Brain microvascular endothelial cell (primary cell): ENCODE data around the gene NUP42.

Source experiments
- DNase-seq: peaks from one replicate; pipeline ENCODE4 v3.0.0-alpha.2; 2020
- H3K27ac ChIP-seq: fragments of 250-450 bp; sonication (Bioruptor Pico); 2 replicates; pipeline ENCODE4 v1.5.1; 2020; ENCODE audit warnings: mild to moderate bottlenecking, moderate library complexity
- H3K27me3 ChIP-seq: fragments of 250-450 bp; sonication (Bioruptor Pico); replicated peaks from 2 replicates; pipeline ENCODE4 v1.5.1; 2020; ENCODE audit warnings: mild to moderate bottlenecking
- H3K36me3 ChIP-seq: fragments of 250-450 bp; sonication (Bioruptor Pico); replicated peaks from 2 replicates; pipeline ENCODE4 v1.5.1; 2020; ENCODE audit warnings: mild to moderate bottlenecking
- H3K4me3 ChIP-seq: 2 replicates; pipeline ENCODE4 v1.5.1; 2011; ENCODE audit warnings: low read depth, mild to moderate bottlenecking, control low read depth, low read length, moderate library complexity
- CTCF ChIP-seq: IDR thresholded peaks from 2 replicates; pipeline ENCODE4 v1.5.1; 2011; ENCODE audit warnings: low read depth, mild to moderate bottlenecking, moderate library complexity, low read length, control low read depth, inconsistent platforms; ENCODE audit errors: missing control alignments
- in situ Hi-C: cut with HindIII; loops from 2 replicates; pipeline ENCODE4 v1.10.0; 2017; ENCODE audit warnings: low sequenced_read_pairs, low pct_ligation_motif_present

Gene NUP42

GRCh38 chr7:23212395-23212794 lies 30.5 kb downstream of the NUP42 start:
- no peak for TF ChIP-seq CTCF
- in situ Hi-C loops = no loop called here
- Histone ChIP-seq H3K27me3 (no peaks in the 10 kb centered on the region), H3K27ac (no peak overlapping the region), H3K36me3 (no peaks in the 10 kb centered on the region), H3K4me3 (no peak overlapping the region)
- no peak for DNase-seq

- DNase-seq = no peak
- in situ Hi-C loops = no loop called here
- H3K4me3 ChIP-seq = no peak overlapping the region
- H3K27ac ChIP-seq = no peak overlapping the region
- H3K27me3 ChIP-seq = no peaks in the 10 kb centered on the region
- no peaks in the 10 kb centered on the region for H3K36me3 ChIP-seq
- TF ChIP-seq CTCF = no peak
Observed at GRCh38 chr7:23212841-23213240, 31.0 kb downstream of the NUP42 start.

GRCh38 chr7:23213755-23214154 lies 31.9 kb downstream of the NUP42 start:
- Histone ChIP-seq H3K27ac (no peak overlapping the region), H3K4me3 (no peak overlapping the region), H3K36me3 (no peaks in the 10 kb centered on the region), H3K27me3 (no peaks in the 10 kb centered on the region)
- no peak for TF ChIP-seq CTCF
- in situ Hi-C loops = no loop called here
- no peak for DNase-seq

- no peaks in the 10 kb centered on the region for H3K27me3 ChIP-seq
- no peak overlapping the region for H3K27ac ChIP-seq
- no peaks in the 10 kb centered on the region for H3K36me3 ChIP-seq
- no peak for DNase-seq
- no peak overlapping the region for H3K4me3 ChIP-seq
- no peak for TF ChIP-seq CTCF
- in situ Hi-C loops = no loop called here
Observed at GRCh38 chr7:23214423-23214822, 32.6 kb downstream of the NUP42 start.

- no peaks in the 10 kb centered on the region for H3K27me3 ChIP-seq
- no peaks in the 10 kb centered on the region for H3K36me3 ChIP-seq
- no peak overlapping the region for H3K4me3 ChIP-seq
- H3K27ac ChIP-seq = no peak overlapping the region
- no peak for TF ChIP-seq CTCF
- in situ Hi-C loops = no loop called here
- DNase-seq = no peak
Observed at GRCh38 chr7:23214938-23215337, 33.1 kb downstream of the NUP42 start.

GRCh38 chr7:23216021-23216420 lies 34.2 kb downstream of the NUP42 start:
- DNase-seq = no peak
- H3K36me3 ChIP-seq = no peaks in the 10 kb centered on the region
- H3K27ac ChIP-seq = no peak overlapping the region
- TF ChIP-seq CTCF = no peak
- H3K27me3 ChIP-seq = no peaks in the 10 kb centered on the region
- H3K4me3 ChIP-seq = no peak overlapping the region
- in situ Hi-C loops = no loop called here
